ENCODE results near the gene APPL2.
"Not testable (repeated sequence)": the region's sequence is repeated elsewhere in the genome, so short reads cannot be mapped to it uniquely, and the experiment has no call there.

The APPL2 gene

GRCh38 chr12:105262461-105263184 lies 26.6 kb upstream of the APPL2 start:
- Histone ChIP-seq H3K27ac (no peak overlapping the region), H3K9ac (ENCODE audit: insufficient read length) (no peak overlapping the region), H3K9me3 (ENCODE audit: low read depth, low read length) (no peaks in the 10 kb centered on the region), H3K36me3 (ENCODE audit: insufficient read depth, low read length) (no peaks in the 10 kb centered on the region), H3K4me3 (no peak overlapping the region)
- TF ChIP-seq EZH2 (IDR thresholded peaks at IDR 0.05), result no peak
- no peak for TF ChIP-seq FOXP2 (optimal IDR thresholded peaks at IDR 0.05; ENCODE audit: control extremely low read depth, extremely low read length, insufficient read depth)
- TF ChIP-seq POLR2AphosphoS5 (IDR thresholded peaks at IDR 0.05; ENCODE audit: borderline replicate concordance, low read depth, low read length), result no peak
- no peak for DNase-seq (ENCODE audit: low read depth, low spot score)

- Histone ChIP-seq H3K36me3 (ENCODE audit: insufficient read depth, low read length) (no peaks in the 10 kb centered on the region), H3K9me3 (ENCODE audit: low read depth, low read length) (no peaks in the 10 kb centered on the region), H3K9ac (ENCODE audit: insufficient read length) (no peak overlapping the region), H3K27ac (no peak overlapping the region), H3K4me3 (no peak overlapping the region)
- TF ChIP-seq FOXP2 (optimal IDR thresholded peaks at IDR 0.05; ENCODE audit: control extremely low read depth, extremely low read length, insufficient read depth) (no peak), EZH2 (IDR thresholded peaks at IDR 0.05) (no peak), POLR2AphosphoS5 (IDR thresholded peaks at IDR 0.05; ENCODE audit: borderline replicate concordance, low read depth, low read length) (no peak)
- no peak for DNase-seq (ENCODE audit: low read depth, low spot score)
These were observed 25.0 kb upstream of the APPL2 start for GRCh38 chr12:105261010-105261409.

GRCh38 chr12:105259226-105259625 lies 23.3 kb upstream of the APPL2 start:
- Histone ChIP-seq H3K9ac (ENCODE audit: insufficient read length) (no peak overlapping the region), H3K4me3 (no peak overlapping the region), H3K36me3 (ENCODE audit: insufficient read depth, low read length) (no peaks in the 10 kb centered on the region), H3K9me3 (ENCODE audit: low read depth, low read length) (no peaks in the 10 kb centered on the region), H3K27ac (no peak overlapping the region)
- no peak for TF ChIP-seq POLR2AphosphoS5 (IDR thresholded peaks at IDR 0.05; ENCODE audit: borderline replicate concordance, low read depth, low read length)
- no peak for TF ChIP-seq EZH2 (IDR thresholded peaks at IDR 0.05)
- TF ChIP-seq FOXP2 (optimal IDR thresholded peaks at IDR 0.05; ENCODE audit: control extremely low read depth, extremely low read length, insufficient read depth), result no peak
- no peak for DNase-seq (ENCODE audit: low read depth, low spot score)

DNA sequence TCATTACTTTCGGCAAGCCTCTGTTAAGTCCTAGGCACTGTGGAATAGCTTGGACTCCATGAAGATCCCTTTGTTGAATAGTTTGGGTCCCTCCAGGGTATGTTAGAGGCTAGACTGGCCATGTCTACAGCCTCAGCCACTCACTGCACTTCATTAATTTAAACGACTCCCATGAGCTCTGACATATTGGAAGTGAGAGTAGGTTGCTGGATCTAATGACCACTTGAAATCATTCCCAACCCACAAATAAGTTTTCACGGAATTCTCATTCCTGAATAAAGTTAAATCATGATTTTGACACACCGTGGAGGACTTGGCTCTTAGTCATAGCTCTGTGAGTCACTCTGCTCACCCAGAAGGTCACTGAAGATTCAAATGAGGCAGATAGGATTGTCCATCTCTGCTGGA lies 21.4 kb upstream of the APPL2 start:
- DNase-seq (ENCODE audit: low read depth, low spot score), result no peak
- no peak overlapping the region for H3K4me3 ChIP-seq
- H3K9me3 ChIP-seq (ENCODE audit: low read depth, low read length), result no peaks in the 10 kb centered on the region
- no peaks in the 10 kb centered on the region for H3K36me3 ChIP-seq (ENCODE audit: insufficient read depth, low read length)
- TF ChIP-seq FOXP2 (optimal IDR thresholded peaks at IDR 0.05; ENCODE audit: control extremely low read depth, extremely low read length, insufficient read depth) (no peak), POLR2AphosphoS5 (IDR thresholded peaks at IDR 0.05; ENCODE audit: borderline replicate concordance, low read depth, low read length) (no peak), EZH2 (IDR thresholded peaks at IDR 0.05) (no peak)
- H3K27ac ChIP-seq, result no peak overlapping the region
- no peak overlapping the region for H3K9ac ChIP-seq (ENCODE audit: insufficient read length)

DNA sequence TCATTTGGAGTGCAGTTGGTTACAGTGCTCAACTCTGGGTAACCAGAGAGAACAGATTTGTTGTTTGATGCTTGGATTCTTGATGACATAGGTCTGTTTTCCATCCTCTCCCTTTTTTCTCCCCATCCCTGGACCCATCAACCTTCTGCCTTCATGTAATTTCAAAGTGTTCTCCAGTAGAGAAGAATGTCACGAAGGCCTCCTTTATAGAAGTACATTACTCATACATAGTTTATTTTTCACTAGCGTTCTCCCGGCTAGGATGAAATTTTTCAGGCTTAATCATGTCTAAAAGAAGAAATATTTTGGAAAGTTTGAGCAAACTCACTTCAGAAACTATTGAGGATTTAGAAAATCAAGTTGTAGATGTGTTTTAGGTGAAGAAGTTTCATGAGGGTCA lies 20.9 kb upstream of the APPL2 start:
- Histone ChIP-seq H3K9me3 (ENCODE audit: low read depth, low read length) (no peaks in the 10 kb centered on the region), H3K9ac (ENCODE audit: insufficient read length) (no peak overlapping the region), H3K27ac (no peak overlapping the region), H3K4me3 (no peak overlapping the region), H3K36me3 (ENCODE audit: insufficient read depth, low read length) (no peaks in the 10 kb centered on the region)
- DNase-seq (ENCODE audit: low read depth, low spot score), result no peak
- TF ChIP-seq POLR2AphosphoS5 (IDR thresholded peaks at IDR 0.05; ENCODE audit: borderline replicate concordance, low read depth, low read length) (no peak), FOXP2 (optimal IDR thresholded peaks at IDR 0.05; ENCODE audit: control extremely low read depth, extremely low read length, insufficient read depth) (no peak), EZH2 (IDR thresholded peaks at IDR 0.05) (no peak)

GRCh38 chr12:105256431-105256830 lies 20.5 kb upstream of the APPL2 start:
- not testable (repeated sequence) for H3K9me3 ChIP-seq (ENCODE audit: low read depth, low read length); DNase-seq (ENCODE audit: low read depth, low spot score); H3K27ac ChIP-seq; H3K9ac ChIP-seq (ENCODE audit: insufficient read length); H3K36me3 ChIP-seq (ENCODE audit: insufficient read depth, low read length); H3K4me3 ChIP-seq

GRCh38 chr12:105256011-105256410 lies 20.0 kb upstream of the APPL2 start:
- Histone ChIP-seq H3K4me3 (no peak overlapping the region), H3K9ac (ENCODE audit: insufficient read length) (no peak overlapping the region), H3K27ac (no peak overlapping the region), H3K36me3 (ENCODE audit: insufficient read depth, low read length) (no peaks in the 10 kb centered on the region), H3K9me3 (ENCODE audit: low read depth, low read length) (no peaks in the 10 kb centered on the region)
- TF ChIP-seq FOXP2 (optimal IDR thresholded peaks at IDR 0.05; ENCODE audit: control extremely low read depth, extremely low read length, insufficient read depth) (no peak), EZH2 (IDR thresholded peaks at IDR 0.05) (no peak), POLR2AphosphoS5 (IDR thresholded peaks at IDR 0.05; ENCODE audit: borderline replicate concordance, low read depth, low read length) (no peak)
- no peak for DNase-seq (ENCODE audit: low read depth, low spot score)

- Histone ChIP-seq H3K4me3 (no peak overlapping the region), H3K27ac (no peak overlapping the region), H3K9ac (ENCODE audit: insufficient read length) (no peak overlapping the region), H3K9me3 (ENCODE audit: low read depth, low read length) (no peaks in the 10 kb centered on the region), H3K36me3 (ENCODE audit: insufficient read depth, low read length) (no peaks in the 10 kb centered on the region)
- DNase-seq (ENCODE audit: low read depth, low spot score), result no peak
- TF ChIP-seq FOXP2 (optimal IDR thresholded peaks at IDR 0.05; ENCODE audit: control extremely low read depth, extremely low read length, insufficient read depth), result no peak
- TF ChIP-seq EZH2 (IDR thresholded peaks at IDR 0.05), result no peak
These were observed 18.0 kb upstream of the APPL2 start for GRCh38 chr12:105253866-105254513.

- Histone ChIP-seq H3K9ac (ENCODE audit: insufficient read length) (no peak overlapping the region), H3K4me3 (no peak overlapping the region), H3K36me3 (ENCODE audit: insufficient read depth, low read length) (no peaks in the 10 kb centered on the region), H3K9me3 (ENCODE audit: low read depth, low read length) (no peaks in the 10 kb centered on the region), H3K27ac (no peak overlapping the region)
- TF ChIP-seq EZH2 (IDR thresholded peaks at IDR 0.05) (no peak), FOXP2 (optimal IDR thresholded peaks at IDR 0.05; ENCODE audit: control extremely low read depth, extremely low read length, insufficient read depth) (no peak), POLR2AphosphoS5 (IDR thresholded peaks at IDR 0.05; ENCODE audit: borderline replicate concordance, low read depth, low read length) (no peak)
- DNase-seq (ENCODE audit: low read depth, low spot score), result no peak
These were observed 16.9 kb upstream of the APPL2 start for GRCh38 chr12:105252901-105253300.

DNA sequence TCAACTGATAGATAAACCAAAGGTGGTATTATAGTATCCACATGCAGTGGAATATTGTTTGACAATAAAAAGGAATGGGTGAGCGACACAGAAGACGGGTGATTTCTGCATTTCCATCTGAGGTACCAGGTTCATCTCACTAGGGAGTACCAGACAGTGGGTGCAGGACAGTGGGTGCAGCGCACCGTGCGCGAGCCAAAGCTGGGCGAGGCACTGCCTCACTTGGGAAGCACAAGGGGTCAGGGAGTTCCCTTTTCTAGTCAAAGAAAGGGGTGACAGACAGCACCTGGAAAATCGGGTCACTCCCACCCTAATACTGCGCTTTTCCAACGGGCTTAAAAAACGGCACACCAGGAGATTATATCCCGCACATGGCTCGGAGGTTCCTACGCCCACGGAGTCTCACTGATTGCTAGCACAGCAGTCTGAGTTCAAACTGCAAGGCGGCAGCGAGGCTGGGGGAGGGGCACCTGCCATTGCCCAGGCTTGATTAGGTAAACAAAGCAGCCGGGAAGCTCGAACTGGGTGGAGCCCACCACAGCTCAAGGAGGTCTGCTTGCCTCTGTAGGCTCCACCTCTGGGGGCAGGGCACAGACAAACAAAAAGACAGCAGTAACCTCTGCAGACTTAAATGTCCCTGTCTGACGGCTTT lies 9.9 kb upstream of the APPL2 start:
- H3K36me3 ChIP-seq (ENCODE audit: insufficient read depth, low read length); H3K4me3 ChIP-seq; H3K9ac ChIP-seq (ENCODE audit: insufficient read length); H3K9me3 ChIP-seq (ENCODE audit: low read depth, low read length); H3K27ac ChIP-seq; DNase-seq (ENCODE audit: low read depth, low spot score): not testable (repeated sequence)

Data from SK-N-MC (cell line).